Esophagus squamous epithelium (tissue), 5 donors: ENCODE results near the gene POLD4. TPM values are rescaled to one million over a fixed set of nuclear protein-coding genes. Genes with fewer than 3 reads are reported as not detected.
A peak's percentile ranks its signal among the peaks of the same experiment; 100 is the strongest.
"Not testable (repeated sequence)": the region's sequence is repeated elsewhere in the genome, so short reads cannot be mapped to it uniquely, and the experiment has no call there.

Experiments
- DNase-seq: peaks from one replicate; lab custom pipeline; 2025; lab: John Stamatoyannopoulos, UW
- H3K27ac ChIP-seq, 4 donors: fragments of 200-600 bp; sonication (generic); one replicate each; pipeline ENCODE4 v1.5.1; 2016 to 2019; ENCODE audit warnings: mild to moderate bottlenecking in 1 of 4
- H3K27me3 ChIP-seq, 4 donors: fragments of 200-600 bp; sonication (generic); 1 replicate in 3 of 4; 2 replicates in 1 of 4; pipeline versions ENCODE4 v1.5.1 to v1.6.0; 2017 to 2021; ENCODE audit warnings: antibody characterized with exemption in 1 of 4
- H3K36me3 ChIP-seq, 3 donors: fragments of 200-600 bp; sonication (generic); one replicate each; pipeline ENCODE4 v1.5.1; 2016 to 2019
- H3K4me1 ChIP-seq, 3 donors: fragments of 200-600 bp; sonication (generic); one replicate each; pipeline ENCODE4 v1.5.1; 2017 to 2019
- H3K4me3 ChIP-seq, 4 donors: fragments of 200-600 bp; sonication (generic); 1 replicate in 3 of 4; 2 replicates in 1 of 4; pipeline ENCODE4 v1.5.1; 2016 to 2019; ENCODE audit warnings: mild to moderate bottlenecking in 2 of 4, moderate library complexity in 1 of 4
- H3K9me3 ChIP-seq, 3 donors: fragments of 200-600 bp; sonication (generic); one replicate each; pipeline ENCODE4 v1.5.1; 2016 to 2019
- CTCF ChIP-seq, 6 experiments: fragments of 450-650 bp in 4 of 6; fragments of 200-600 bp in 2 of 6; sonication (generic) in 2 of 6; IDR thresholded peaks; one replicate each; pipeline ENCODE4 v1.5.1; 2016 to 2019; ENCODE audit warnings: antibody characterized with exemption in 6 of 6, mild to moderate bottlenecking in 4 of 6, moderate library complexity in 4 of 6
- POLR2A ChIP-seq, 4 donors: fragments of 450-650 bp; IDR thresholded peaks; one replicate each; pipeline ENCODE4 v1.6.1; 2017; ENCODE audit warnings: antibody characterized with exemption in 4 of 4, mild to moderate bottlenecking in 4 of 4, moderate library complexity in 3 of 4
- WGBS, 2 donors: methylation state at CpG; one replicate each; pipeline ENCODE4 v1.1.5; 2018; 5-methylcytosine and 5-hydroxymethylcytosine counted together
- intact Hi-C: fragments of 100-400 bp; cut with DNase I; formaldehyde crosslinking; loops from one replicate; pipeline ENCODE4 v1.15.0; 2022
- total RNA-seq, 4 donors: library from RNA; depleted of rRNA; stranded (reverse); fragments of >200 nt; gene quantifications; one replicate each; pipeline ENCODE4 v1.1.0, GENCODE V29; 2016
- donor health status: DM: yes; HTN: yes; CAD: no.

The POLD4 gene
- total RNA-seq: 100 to 1,000 TPM in 1 of 4 donors, 10 to 100 TPM in 3; 62.6 to 113 (median 74.7) TPM

GRCh38 chr11:67353317-67354074, at the start of gene POLD4:
Gene POLD4, minus strand, starts transcription at chr11:67353546. Its CDS starts 147 bp downstream, at chr11:67353399.
- Histone ChIP-seq H3K4me3 (peak within 1 kb of the TSS; percentile 73 to 86 (median 76)), H3K27ac (peak within 1 kb of the TSS; percentile 97 to 100 (median 100)), H3K36me3 (no peaks in the 10 kb centered on the region), H3K9me3 (no peaks in the 10 kb centered on the region), H3K27me3 (no peaks in the 10 kb centered on the region), H3K4me1 (peaks cover 59 to 89% (median 63%) of the 10 kb centered on the region in 3 donors)
- intact Hi-C loops: no loop called here
- 0 to 2% methylated on average over 8 to 15 of the region's 37 CpGs for WGBS, 2 donors
- TF ChIP-seq POLR2A (IDR thresholded peaks at IDR 0.05) (peak in 3 of 4 donors; percentile 68 to 94 (median 83)), CTCF (IDR thresholded peaks at IDR 0.05) (no peak)
- DNase-seq: peak; percentile 95

- peak overlapping the region; percentile 23 to 72 (median 40) for H3K27ac ChIP-seq
- 93% methylated on average over 7 to 9 of the region's 9 CpGs for WGBS, 2 donors
- H3K9me3 ChIP-seq, DNase-seq: not testable (repeated sequence)
- H3K36me3 ChIP-seq: peaks cover 7 to 27% (median 18%) of the 10 kb centered on the region in 3 donors
- intact Hi-C loops: loop anchor here (5.0 kb wide), 1 partner anchor 99 kb away; no protein-coding TSS in a partner anchor
- H3K4me1 ChIP-seq: peaks cover 20 to 79% (median 30%) of the 10 kb centered on the region in 3 donors
- peak overlapping the region in 2 of 4 donors; percentile 40 to 55 for H3K4me3 ChIP-seq
- H3K27me3 ChIP-seq: peaks cover 0 to 36% (median 0%) of the 10 kb centered on the region in 4 donors
Observed at GRCh38 chr11:67403085-67403484, 49.7 kb upstream of the POLD4 start.

DNA sequence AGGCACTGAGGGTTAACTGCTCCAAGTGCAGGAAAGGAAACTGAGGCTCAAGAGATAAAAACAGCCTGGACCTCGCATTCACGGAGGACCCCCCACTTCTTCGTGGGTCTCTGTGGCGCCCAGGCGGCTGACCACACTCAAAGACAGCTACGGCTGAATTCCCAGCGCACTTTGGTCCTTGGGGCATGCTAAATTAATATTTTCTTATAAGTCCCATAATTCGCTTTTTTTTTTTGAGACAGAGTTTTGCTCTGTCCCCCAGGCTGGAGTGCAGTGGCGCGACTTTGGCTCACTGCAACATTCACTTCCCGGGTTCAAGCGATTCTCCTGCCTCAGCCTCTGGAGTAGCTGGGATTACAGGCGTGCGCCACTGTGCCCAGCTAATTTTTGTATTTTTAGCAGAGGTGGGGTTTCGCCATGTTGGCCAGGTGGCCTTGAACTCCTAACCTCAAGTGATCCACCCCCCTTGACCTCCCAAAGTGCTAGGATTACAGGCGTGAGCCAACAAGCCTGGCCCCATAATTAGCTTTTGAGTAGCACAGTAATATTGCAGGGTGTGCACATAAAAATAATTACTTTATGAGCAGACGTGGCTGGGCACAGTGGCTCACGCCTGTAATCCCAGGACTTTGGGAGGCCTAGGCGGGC, 49.0 kb upstream of the POLD4 start:
- peak overlapping the region; percentile 84 to 98 (median 96) for H3K27ac ChIP-seq
- 43 to 58% methylated on average over 15 to 19 of the region's 19 CpGs for WGBS, 2 donors
- not testable (repeated sequence) for H3K9me3 ChIP-seq, DNase-seq
- H3K4me3 ChIP-seq: peak overlapping the region in 3 of 4 donors; percentile 67 to 98 (median 78)
- peaks cover 20 to 79% (median 31%) of the 10 kb centered on the region in 3 donors for H3K4me1 ChIP-seq
- H3K27me3 ChIP-seq: peaks cover 0 to 29% (median 0%) of the 10 kb centered on the region in 4 donors
- peaks cover 14 to 34% (median 23%) of the 10 kb centered on the region in 3 donors for H3K36me3 ChIP-seq
- intact Hi-C loops: loop anchor here (5.0 kb wide), 1 partner anchor 100 kb away; no protein-coding TSS in a partner anchor

GRCh38 chr11:67401495-67402191, 48.3 kb upstream of the POLD4 start, which contains the start of gene PPP1CA:
Gene PPP1CA, minus strand, starts transcription at chr11:67401858. Its CDS starts 76 bp downstream, at chr11:67401782.
- intact Hi-C loops: loop anchor here (5.0 kb wide), 1 partner anchor 101 kb away; no protein-coding TSS in a partner anchor
- Histone ChIP-seq H3K27ac (peak within 1 kb of the TSS; percentile 90 to 98 (median 96)), H3K9me3 (no peaks in the 10 kb centered on the region), H3K4me1 (peaks cover 20 to 79% (median 35%) of the 10 kb centered on the region in 3 donors), H3K4me3 (peak within 1 kb of the TSS; percentile 67 to 98 (median 84)), H3K36me3 (peaks cover 18 to 41% (median 27%) of the 10 kb centered on the region in 3 donors), H3K27me3 (peaks cover 0 to 22% (median 0%) of the 10 kb centered on the region in 4 donors)
- DNase-seq: peak; percentile 62
- TF ChIP-seq CTCF (IDR thresholded peaks at IDR 0.05) (peak in 5 of 6 experiments; percentile 11 to 44 (median 33)), POLR2A (IDR thresholded peaks at IDR 0.05) (peak in 2 of 4 donors; percentile 48 to 76)
- 0% methylated on average over 1 of the region's 73 CpGs; no CpG with 5 or more reads in 1 of the 2 donors for WGBS, 2 donors

DNA sequence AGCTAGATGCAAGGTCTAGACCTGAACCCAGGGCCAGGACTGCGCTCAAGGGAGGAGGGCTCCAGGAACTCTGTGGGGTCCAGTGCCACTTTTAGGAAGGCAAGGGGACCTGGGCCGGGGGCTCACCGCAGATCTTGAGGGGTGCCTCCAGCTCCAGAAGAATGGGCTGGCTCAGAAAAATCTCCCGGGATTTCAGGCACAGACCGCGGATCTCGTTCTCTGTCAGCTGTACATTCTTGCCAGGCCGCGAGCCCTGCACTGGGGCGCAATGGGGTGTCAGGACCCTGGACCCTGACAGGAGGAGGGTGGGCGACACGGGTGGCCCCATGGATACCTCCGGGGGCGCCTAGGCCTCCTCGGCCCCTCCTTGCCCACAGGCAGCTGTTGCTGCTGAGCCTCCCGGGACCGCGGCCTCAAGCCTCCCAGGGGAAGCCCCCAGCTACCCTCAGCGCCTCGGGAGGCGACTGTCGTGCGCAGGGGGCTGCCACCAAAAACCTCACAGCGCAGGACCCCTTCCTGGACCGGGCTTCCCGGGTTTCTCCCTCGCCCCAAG, 47.7 kb upstream of the POLD4 start:
- intact Hi-C loops: loop anchor here (5.0 kb wide), 1 partner anchor 101 kb away; no protein-coding TSS in a partner anchor
- peaks cover 20 to 79% (median 35%) of the 10 kb centered on the region in 3 donors for H3K4me1 ChIP-seq

More for the DNA sequence above, 47.7 kb upstream of the POLD4 start:
- WGBS, 2 donors: 0 to 5% methylated on average over 6 to 8 of the region's 27 CpGs
- Histone ChIP-seq H3K4me3 (peak overlapping the region; percentile 67 to 98 (median 84)), H3K27me3 (peaks cover 0 to 16% (median 0%) of the 10 kb centered on the region in 4 donors), H3K27ac (peak overlapping the region; percentile 90 to 98 (median 96)), H3K9me3 (no peaks in the 10 kb centered on the region), H3K36me3 (peaks cover 24 to 47% (median 27%) of the 10 kb centered on the region in 3 donors)
- TF ChIP-seq POLR2A (IDR thresholded peaks at IDR 0.05): no peak
- TF ChIP-seq CTCF (IDR thresholded peaks at IDR 0.05): peak in 1 of 6 experiments; percentile 3
- DNase-seq: no peak
